WTC11 (cell line): Measurements from ENCODE around the gene TTC33. TPM values are rescaled to one million over a fixed set of nuclear protein-coding genes. Genes with fewer than 3 reads are reported as not detected.

Experiments used
- ATAC-seq: fragments of 200-7000 bp; cut with Tn5 transposase; 2 replicates; pipeline ENCODE4 v1.10.0; 2021; ENCODE audit warnings: mild to moderate bottlenecking, moderate library complexity
- CTCF ChIA-PET: fragments of 300-600 bp; sonication (Branson Sonifier 250); formaldehyde crosslinking; loops from one replicate; lab custom pipeline; 2021; ENCODE audit warnings: antibody characterized with exemption; lab: Charles Lee
- POLR2A ChIA-PET: fragments of 350-600 bp; sonication (Branson Sonifier 250); formaldehyde crosslinking; loops from one replicate; lab custom pipeline; 2021; ENCODE audit warnings: antibody characterized with exemption; lab: Charles Lee
- DNase-seq: peaks from one replicate; pipeline ENCODE4 v3.0.0; 2021; ENCODE audit warnings: low spot score
- H3K27ac Mint-ChIP-seq: 2 replicates; pipeline ENCODE4 v1.8.0; 2021; ENCODE audit warnings: mixed read lengths
- H3K27me3 Mint-ChIP-seq: 2 replicates; pipeline ENCODE4 v1.8.0; 2021; ENCODE audit warnings: low read depth, mild to moderate bottlenecking, moderate library complexity, mixed read lengths
- H3K36me3 Mint-ChIP-seq: 2 replicates; pipeline ENCODE4 v1.8.0; 2021; ENCODE audit warnings: mixed read lengths
- H3K4me1 Mint-ChIP-seq: 2 replicates; pipeline ENCODE4 v1.8.0; 2022; ENCODE audit warnings: mixed read lengths
- H3K4me3 Mint-ChIP-seq: 2 replicates; pipeline ENCODE4 v1.8.0; 2021; ENCODE audit warnings: mild to moderate bottlenecking, moderate library complexity, mixed read lengths
- H3K9me3 Mint-ChIP-seq: 2 replicates; pipeline ENCODE4 v1.8.0; 2021; ENCODE audit warnings: mixed read lengths
- SMAD4 ChIP-seq: sonication (generic); formaldehyde crosslinking; IDR thresholded peaks from 2 replicates; pipeline ENCODE4 v1.8.0; 2022; ENCODE audit warnings: mild to moderate bottlenecking, missing genetic modification reagents
- ZNF121 ChIP-seq: sonication (generic); formaldehyde crosslinking; IDR thresholded peaks from 2 replicates; pipeline ENCODE4 v1.8.0; 2023; ENCODE audit warnings: missing genetic modification reagents
- total RNA-seq: library from RNA; stranded (reverse); gene quantifications from 3 replicates; pipeline ENCODE4 v1.2.3, GENCODE V29; 2021

The TTC33 gene
- total RNA-seq, 1 experiment from 2014 or later: 9.2 TPM

DNA sequence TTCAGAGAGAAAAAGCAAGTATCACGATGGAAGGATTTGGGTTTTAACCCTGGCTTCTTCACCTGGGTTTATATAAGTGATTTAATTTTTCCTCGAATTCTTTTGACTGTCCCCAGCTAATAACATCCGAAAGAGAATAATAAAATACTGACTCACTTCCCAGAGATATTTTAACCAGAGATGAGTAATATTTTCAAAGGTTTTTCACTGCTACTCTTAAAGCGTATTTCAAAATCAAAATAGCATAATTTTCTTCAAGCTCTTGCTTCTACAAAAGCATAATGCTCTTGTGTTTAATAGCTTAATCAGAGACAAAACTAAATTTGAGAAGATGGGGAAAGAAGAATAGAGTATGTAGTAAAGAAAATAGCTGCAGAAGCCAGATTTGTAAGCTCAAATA, 291.2 kb downstream of the TTC33 start:
- Mint-ChIP-seq H3K4me1 (no peaks in the 10 kb centered on the region), H3K27me3 (no peaks in the 10 kb centered on the region), H3K4me3 (no peak overlapping the region), H3K9me3 (peaks cover 14% of the 10 kb centered on the region), H3K36me3 (no peaks in the 10 kb centered on the region), H3K27ac (no peak overlapping the region)
- DNase-seq (no peak), ATAC-seq (no peak)
- CTCF ChIA-PET: no interaction called here
- TF ChIP-seq ZNF121: no peak
- no peak for TF ChIP-seq SMAD4 (CRISPR knock-in tag)
- POLR2A ChIA-PET: no interaction called here

Other genes with a start within 250 kb of the TTC33 start
- gene PTGER4, start 76.0 kb downstream of the TTC33 start, total RNA-seq: 0.92 to 3.1 TPM (median 0.96 TPM) in 3 replicates
- 27.9 to 31.2 TPM (median 30.2 TPM) in 3 replicates for gene PRKAA1, start 42.4 kb upstream of the TTC33 start, total RNA-seq
- 1,405 to 1,592 TPM (median 1,505 TPM) in 3 replicates for gene RPL37, start 79.3 kb upstream of the TTC33 start, total RNA-seq
- 0.24 to 0.44 TPM (median 0.34 TPM) in 3 replicates for gene CARD6, start 85.4 kb upstream of the TTC33 start, total RNA-seq
- 1.4 to 4.5 TPM (median 1.4 TPM) in 3 replicates for gene C7, start 153.5 kb upstream of the TTC33 start, total RNA-seq